ENCODE results near the gene CRACR2B. TPM values are rescaled to one million over a fixed set of nuclear protein-coding genes. Genes with fewer than 3 reads are reported as not detected.
A peak's percentile ranks its signal among the peaks of the same experiment; 100 is the strongest.

The CRACR2B gene
- total and polyA plus RNA-seq, 2 of the 13 experiments (the other 11 are each of a cell fraction or from before 2014, with no cell fraction given) = 14.9 to 21.0 TPM

GRCh38 chr11:844693-845644, 17.2 kb downstream of the CRACR2B start (continued):
- peak; percentile 47 for TF ChIP-seq PAXIP1 (CRISPR knock-in tag; conservative IDR thresholded peaks at IDR 0.05)
- no peak for TF ChIP-seq ZNF891 (CRISPR knock-in tag; IDR thresholded peaks at IDR 0.05)
- no peak for TF ChIP-seq ZNF550 (CRISPR knock-in tag; IDR thresholded peaks at IDR 0.05; ENCODE audit: borderline replicate concordance)
- 0 out of 2 replicates have a peak, but pooled peaks have one; percentile 9 for TF ChIP-seq FOXP4 (CRISPR knock-in tag; IDR thresholded peaks at IDR 0.05)
- no peak for TF ChIP-seq ZZZ3 (CRISPR knock-in tag; IDR thresholded peaks at IDR 0.05; ENCODE audit: borderline replicate concordance)
- TF ChIP-seq, protein P1, sequence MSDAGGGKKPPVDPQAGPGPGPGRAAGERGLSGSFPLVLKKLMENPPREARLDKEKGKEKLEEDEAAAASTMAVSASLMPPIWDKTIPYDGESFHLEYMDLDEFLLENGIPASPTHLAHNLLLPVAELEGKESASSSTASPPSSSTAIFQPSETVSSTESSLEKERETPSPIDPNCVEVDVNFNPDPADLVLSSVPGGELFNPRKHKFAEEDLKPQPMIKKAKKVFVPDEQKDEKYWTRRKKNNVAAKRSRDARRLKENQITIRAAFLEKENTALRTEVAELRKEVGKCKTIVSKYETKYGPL (CRISPR knock-in tag; IDR thresholded peaks at IDR 0.05) = no peak
- TF ChIP-seq SKIL (CRISPR knock-in tag; IDR thresholded peaks at IDR 0.05; ENCODE audit: borderline replicate concordance) = peak; percentile 66
- 0 out of 2 replicates have a peak, but pooled peaks have one; percentile 10 for TF ChIP-seq NFAT5 (CRISPR knock-in tag; IDR thresholded peaks at IDR 0.05)
- no peak for TF ChIP-seq CBX2 (IDR thresholded peaks at IDR 0.05; ENCODE audit: low read depth, low read length)
- TF ChIP-seq CBX2 (CRISPR knock-in tag; IDR thresholded peaks at IDR 0.05; ENCODE audit: low read depth) = no peak
- no peak for TF ChIP-seq ZNF260 (CRISPR knock-in tag; IDR thresholded peaks at IDR 0.05; ENCODE audit: borderline replicate concordance, low read depth)
- TF ChIP-seq MEF2D (CRISPR knock-in tag; IDR thresholded peaks at IDR 0.05) = 0 out of 2 replicates have a peak, but pooled peaks have one; percentile 63
- no peak for TF ChIP-seq SMARCC2 (IDR thresholded peaks at IDR 0.05)

Data from HepG2 (cell line).